Testis (tissue), 3 donors: ENCODE data around the gene SIX6. TPM values are rescaled to one million over a fixed set of nuclear protein-coding genes. Genes with fewer than 3 reads are reported as not detected.

Experiments
- DNase-seq: peaks from one replicate; pipeline ENCODE4 v3.0.0-alpha.2; 2019
- H3K27ac ChIP-seq, 2 donors: fragments of 200-600 bp; sonication (generic); one replicate each; pipeline ENCODE4 v1.5.1; 2019
- H3K27me3 ChIP-seq: fragments of 200-600 bp; sonication (generic); one replicate; pipeline ENCODE4 v1.5.1; 2019
- H3K36me3 ChIP-seq: fragments of 200-600 bp; sonication (generic); one replicate; pipeline ENCODE4 v1.5.1; 2017; ENCODE audit warnings: low read depth; ENCODE audit errors: missing control alignments
- H3K4me1 ChIP-seq: fragments of 200-600 bp; sonication (generic); one replicate; pipeline ENCODE4 v1.5.1; 2019
- H3K4me3 ChIP-seq, 2 donors: fragments of 200-600 bp; sonication (generic); one replicate each; pipeline ENCODE4 v1.5.1; 2017 to 2019
- H3K9me3 ChIP-seq: fragments of 200-600 bp; sonication (generic); one replicate; pipeline ENCODE4 v1.5.1; 2017
- CTCF ChIP-seq, 3 experiments: fragments of 450-650 bp in 2 of 3; fragments of 200-600 bp in 1 of 3; sonication (generic) in 1 of 3; IDR thresholded peaks; one replicate each; pipeline ENCODE4 v1.5.1; 2016 to 2019; ENCODE audit warnings: antibody characterized with exemption in 3 of 3, mild to moderate bottlenecking in 2 of 3, moderate library complexity in 1 of 3
- POLR2A ChIP-seq: fragments of 450-650 bp; IDR thresholded peaks from one replicate; pipeline ENCODE4 v1.6.1; 2017; ENCODE audit warnings: antibody characterized with exemption, mild to moderate bottlenecking, moderate library complexity
- WGBS, 2 donors: methylation state at CpG; one replicate each; pipeline ENCODE4 v1.1.5; 2018; 5-methylcytosine and 5-hydroxymethylcytosine counted together
- intact Hi-C: fragments of 100-400 bp; cut with DNase I; formaldehyde crosslinking; loops from one replicate; pipeline ENCODE4 v1.15.1; 2023; ENCODE audit warnings: low total_unique reads
- polyA plus RNA-seq: library from polyadenylated mRNA; stranded (reverse); fragments of 350-450 nt; fragmentation: Illumina TruSeq; extraction: RNeasy Lipid Tissue Mini Kit (QIAGEN cat#74804); gene quantifications from one replicate; pipeline ENCODE4 v1.2.3, GENCODE V29; 2014; ENCODE audit warnings: low read depth, low replicate concordance; ENCODE audit not compliant: insufficient read depth
- small RNA-seq, 2 donors: library from RNA; depleted of rRNA; stranded (forward); fragments of <200 nt; gene quantifications; one replicate each; pipeline ENCODE3, GENCODE V24; 2016
- total RNA-seq, 2 donors: library from RNA; depleted of rRNA; stranded (reverse); fragments of >200 nt; gene quantifications; one replicate each; pipeline ENCODE4 v1.2.3, GENCODE V29; 2016

Gene SIX6
- total and polyA plus RNA-seq, 3 donors from 2014 or later, result 0.17 to 0.39 (median 0.31) TPM

GRCh38 chr14:60537663-60538062 lies 28.7 kb downstream of the SIX6 start:
- no peaks in the 10 kb centered on the region for H3K9me3 ChIP-seq
- H3K27me3 ChIP-seq, result no peaks in the 10 kb centered on the region
- H3K4me1 ChIP-seq, result no peaks in the 10 kb centered on the region
- TF ChIP-seq POLR2A, result no peak
- no peak for TF ChIP-seq CTCF (IDR thresholded peaks at IDR 0.05)
- intact Hi-C loops, result no loop called here
- no peak overlapping the region for H3K4me3 ChIP-seq
- H3K27ac ChIP-seq, result no peak overlapping the region
- DNase-seq, result no peak
- H3K36me3 ChIP-seq, result no peaks in the 10 kb centered on the region

- H3K27ac ChIP-seq, result no peak overlapping the region
- intact Hi-C loops, result no loop called here
- 70 to 85% methylated on average over 2 of the region's 2 CpGs for WGBS, 2 donors
- H3K4me1 ChIP-seq, result no peaks in the 10 kb centered on the region
- no peak for TF ChIP-seq CTCF (IDR thresholded peaks at IDR 0.05)
- no peak for TF ChIP-seq POLR2A
- H3K36me3 ChIP-seq, result no peaks in the 10 kb centered on the region
- no peak overlapping the region for H3K4me3 ChIP-seq
- no peaks in the 10 kb centered on the region for H3K9me3 ChIP-seq
- no peak for DNase-seq
- H3K27me3 ChIP-seq, result no peaks in the 10 kb centered on the region
Observed at GRCh38 chr14:60544659-60545058, 35.7 kb downstream of the SIX6 start.

DNA sequence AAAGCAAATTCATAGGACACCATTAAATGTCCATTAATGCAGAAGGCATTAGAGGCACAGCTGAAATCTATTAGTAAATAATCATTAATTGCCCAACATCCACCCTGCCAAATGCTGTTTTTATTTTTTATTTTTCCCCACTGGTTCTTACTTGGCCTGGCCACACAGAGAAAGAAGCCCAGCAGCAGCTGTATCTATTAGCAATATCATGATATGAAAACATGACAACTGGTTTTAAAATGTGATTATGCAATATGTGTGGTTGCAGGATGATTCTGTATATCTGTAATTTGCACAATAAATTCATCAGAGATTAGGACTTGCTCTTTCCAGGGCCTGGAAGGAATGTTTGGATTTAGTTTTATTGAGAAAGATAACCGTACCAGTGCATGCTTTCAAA lies 44.9 kb downstream of the SIX6 start:
- Histone ChIP-seq H3K9me3 (no peaks in the 10 kb centered on the region), H3K36me3 (no peaks in the 10 kb centered on the region), H3K27ac (no peak overlapping the region), H3K27me3 (no peaks in the 10 kb centered on the region), H3K4me3 (no peak overlapping the region), H3K4me1 (no peaks in the 10 kb centered on the region)
- no peak for TF ChIP-seq CTCF (IDR thresholded peaks at IDR 0.05)
- TF ChIP-seq POLR2A, result no peak
- intact Hi-C loops, result loop anchor here (10.0 kb wide), 1 partner anchor 199 kb away; no protein-coding TSS in a partner anchor
- no peak for DNase-seq
- 83 to 89% methylated on average over 1 of the region's 1 CpG for whole genome bisulfite sequencing, 2 donors

- DNase-seq, result peak; percentile 67
- Histone ChIP-seq H3K4me3 (no peak overlapping the region), H3K27ac (no peak overlapping the region), H3K4me1 (peaks cover 8% of the 10 kb centered on the region), H3K36me3 (no peaks in the 10 kb centered on the region), H3K9me3 (no peaks in the 10 kb centered on the region), H3K27me3 (no peaks in the 10 kb centered on the region)
- intact Hi-C loops, result no loop called here
- WGBS, 2 donors, result 40% methylated on average over 7 of the region's 7 CpGs
- no peak for TF ChIP-seq POLR2A
- TF ChIP-seq CTCF (IDR thresholded peaks at IDR 0.05), result peak in 2 of 3 experiments; percentile 17 to 60
Observed at GRCh38 chr14:60561845-60562746, 53.1 kb downstream of the SIX6 start.

Small RNA genes lying within 50 kb of the gene (small RNA-seq; reads per million reads assigned to genes)
- gene AL049874.4, result 0 reads per million in 2 donors

Other genes starting within 250 kb of the SIX6 start
- gene C14orf39, start 23.1 kb upstream of the SIX6 start, total RNA-seq, result 10 to 100 TPM; 12.1 to 12.9 TPM
- gene C14orf39, start 23.1 kb upstream of the SIX6 start, polyA plus RNA-seq, result 9.5 TPM
- 1 to 10 TPM; 8.7 to 9.0 TPM for gene SIX1, start 140.3 kb downstream of the SIX6 start, total RNA-seq
- 3.0 TPM for gene SIX1, start 140.3 kb downstream of the SIX6 start, polyA plus RNA-seq
- 1 to 10 TPM; 2.0 to 3.4 TPM for gene SIX4, start 215.2 kb downstream of the SIX6 start, total RNA-seq
- 1.6 TPM for gene SIX4, start 215.2 kb downstream of the SIX6 start, polyA plus RNA-seq
- 10 to 100 TPM; 36.0 to 39.9 TPM for gene MNAT1, start 225.6 kb downstream of the SIX6 start, total RNA-seq
- 17.3 TPM for gene MNAT1, start 225.6 kb downstream of the SIX6 start, polyA plus RNA-seq